Breast epithelium (tissue), 3 donors: ENCODE measurements around the gene FOXD4L6.
"Not testable (repeated sequence)": the region's sequence is repeated elsewhere in the genome, so short reads cannot be mapped to it uniquely, and the experiment has no call there.

Experiments used
- CTCF ChIP-seq, 3 donors: fragments of 450-650 bp; IDR thresholded peaks; one replicate each; pipeline ENCODE4 v1.5.1; 2016 to 2017; ENCODE audit warnings: antibody characterized with exemption in 3 of 3, mild to moderate bottlenecking in 3 of 3, moderate library complexity in 3 of 3
- POLR2A ChIP-seq: fragments of 450-650 bp; IDR thresholded peaks from one replicate; pipeline ENCODE4 v1.6.1; 2016; ENCODE audit warnings: antibody characterized with exemption, mild to moderate bottlenecking, moderate library complexity

GRCh38 chr9:41086685-41087084 lies 41.8 kb downstream of the FOXD4L6 start:
- not testable (repeated sequence) for TF ChIP-seq POLR2A; CTCF (IDR thresholded peaks at IDR 0.05)
